ENCODE results near the gene UBE2V1.

GRCh38 chr20:50095476-50096078 is 17.4 kb downstream of the UBE2V1 start:
- TF ChIP-seq, protein P1, sequence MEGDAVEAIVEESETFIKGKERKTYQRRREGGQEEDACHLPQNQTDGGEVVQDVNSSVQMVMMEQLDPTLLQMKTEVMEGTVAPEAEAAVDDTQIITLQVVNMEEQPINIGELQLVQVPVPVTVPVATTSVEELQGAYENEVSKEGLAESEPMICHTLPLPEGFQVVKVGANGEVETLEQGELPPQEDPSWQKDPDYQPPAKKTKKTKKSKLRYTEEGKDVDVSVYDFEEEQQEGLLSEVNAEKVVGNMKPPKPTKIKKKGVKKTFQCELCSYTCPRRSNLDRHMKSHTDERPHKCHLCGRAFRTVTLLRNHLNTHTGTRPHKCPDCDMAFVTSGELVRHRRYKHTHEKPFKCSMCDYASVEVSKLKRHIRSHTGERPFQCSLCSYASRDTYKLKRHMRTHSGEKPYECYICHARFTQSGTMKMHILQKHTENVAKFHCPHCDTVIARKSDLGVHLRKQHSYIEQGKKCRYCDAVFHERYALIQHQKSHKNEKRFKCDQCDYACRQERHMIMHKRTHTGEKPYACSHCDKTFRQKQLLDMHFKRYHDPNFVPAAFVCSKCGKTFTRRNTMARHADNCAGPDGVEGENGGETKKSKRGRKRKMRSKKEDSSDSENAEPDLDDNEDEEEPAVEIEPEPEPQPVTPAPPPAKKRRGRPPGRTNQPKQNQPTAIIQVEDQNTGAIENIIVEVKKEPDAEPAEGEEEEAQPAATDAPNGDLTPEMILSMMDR (IDR thresholded peaks at IDR 0.05), result no peak
- TF ChIP-seq EZH2 (IDR thresholded peaks at IDR 0.05; ENCODE audit: borderline replicate concordance, insufficient read depth, low read depth, low read length, poor library complexity, severe bottlenecking), result no peak
